Thyroid gland (tissue), 4 donors: ENCODE results near the gene TMEM132A.

Source experiments
- CTCF ChIP-seq, 6 experiments: fragments of 200-600 bp in 3 of 6; fragments of 450-650 bp in 3 of 6; sonication (generic) in 3 of 6; IDR thresholded peaks; one replicate each; pipeline ENCODE4 v1.5.1; 2016 to 2019; ENCODE audit warnings: antibody characterized with exemption in 6 of 6, mild to moderate bottlenecking in 2 of 6, inconsistent platforms in 1 of 6, moderate library complexity in 1 of 6
- POLR2A ChIP-seq, 2 donors: fragments of 450-650 bp; IDR thresholded peaks; one replicate each; pipeline ENCODE4 v1.6.1; 2017; ENCODE audit warnings: antibody characterized with exemption in 2 of 2, mild to moderate bottlenecking in 2 of 2, moderate library complexity in 1 of 2

- TF ChIP-seq CTCF (IDR thresholded peaks at IDR 0.05) (no peak), POLR2A (IDR thresholded peaks at IDR 0.05) (no peak)
These were observed 1.4 kb upstream of the TMEM132A start for GRCh38 chr11:60922906-60923305.
